Erythroblast (primary cell): Measurements from ENCODE around the gene APBB2.

Experiments used
- GATA1 ChIP-seq: IDR thresholded peaks from 2 replicates; pipeline ENCODE4 v1.6.1; 2011; ENCODE audit warnings: low read depth, mild to moderate bottlenecking, control low read depth, low read length, moderate library complexity
- POLR2A ChIP-seq: IDR thresholded peaks from 2 replicates; pipeline ENCODE4 v1.6.1; 2011; ENCODE audit warnings: mild to moderate bottlenecking, low read length

DNA sequence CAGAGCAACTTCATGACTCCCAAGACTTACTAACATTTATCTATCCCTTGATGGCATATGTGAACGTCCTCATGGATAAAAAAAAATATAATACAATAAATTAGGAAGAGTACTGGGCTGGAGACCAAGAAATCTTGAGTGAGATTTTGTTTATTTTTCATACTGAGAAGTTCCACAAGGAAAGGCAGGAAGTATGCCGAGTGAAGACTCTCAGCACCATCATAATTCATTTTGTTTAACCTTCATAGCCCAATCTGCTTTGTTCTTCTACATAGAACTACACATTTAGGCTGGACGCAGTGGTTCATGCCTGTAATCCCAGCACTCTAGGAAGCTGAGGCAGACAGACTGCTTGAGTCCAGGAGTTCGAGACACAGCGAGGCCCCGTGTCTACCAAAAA is 266.3 kb downstream of the APBB2 start:
- TF ChIP-seq POLR2A (no peak), GATA1 (no peak)
